GM19351 (cell line): ENCODE measurements around the gene NT5C3B.

Experiments
- ATAC-seq: cut with Tn5 transposase; IDR thresholded peaks from one replicate; pipeline ENCODE4 v1.9.1; 2021; ENCODE audit warnings: mild to moderate bottlenecking, moderate library complexity; ENCODE audit not compliant: unreplicated experiment

Gene NT5C3B

GRCh38 chr17:41811549-41812380 is 24.3 kb downstream of the NT5C3B start, which contains the start of gene P3H4:
P3H4 (minus strand) TSS chr17:41811949; CDS start chr17:41811915, 34 bp downstream.
- peak; percentile 73 for ATAC-seq

DNA sequence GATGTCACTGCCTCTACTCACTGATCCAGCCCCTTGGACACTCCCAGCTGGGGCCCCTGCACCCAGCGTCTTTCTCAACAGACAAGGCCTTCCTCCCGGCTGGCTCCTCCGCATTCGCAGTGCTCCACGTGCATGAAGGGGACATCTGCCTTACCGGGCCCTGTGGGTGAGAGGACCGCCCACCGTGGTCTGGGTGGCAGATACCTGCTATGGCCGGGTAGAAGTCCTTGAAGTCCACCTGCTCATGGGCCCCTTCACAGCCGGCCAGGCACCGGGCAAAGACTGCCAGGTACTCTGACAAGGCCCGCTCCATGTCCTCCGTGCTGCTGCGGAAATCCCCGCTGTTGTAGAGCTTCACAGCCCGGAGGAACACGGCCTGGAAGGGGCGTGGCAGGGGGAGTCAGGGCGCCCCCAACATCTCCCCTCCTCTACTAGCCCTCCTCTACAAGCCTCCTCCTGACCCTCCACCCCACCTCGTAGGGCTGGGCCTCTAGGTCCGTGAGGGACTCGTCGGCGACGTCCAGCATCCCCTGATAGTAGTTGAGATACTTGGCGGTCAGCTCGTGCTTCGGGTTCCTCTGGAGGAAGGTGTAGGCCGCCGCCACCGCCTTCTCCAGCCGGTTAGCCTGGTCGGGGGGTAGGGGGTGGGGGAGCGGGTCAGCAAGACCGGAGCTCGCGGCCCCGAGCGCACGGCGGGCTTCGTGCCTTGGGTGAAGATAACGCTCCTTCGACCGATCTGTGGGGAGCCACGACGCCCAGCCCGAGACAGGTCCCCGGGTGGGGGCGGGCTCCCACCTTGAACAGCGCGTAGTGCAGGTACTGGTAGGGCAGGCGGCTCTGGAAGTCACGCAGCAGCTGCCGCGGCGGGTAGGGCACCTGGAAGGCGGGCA is 25.1 kb downstream of the NT5C3B start:
- ATAC-seq, result no peak

GRCh38 chr17:41806685-41807445 is 29.2 kb downstream of the NT5C3B start:
- no peak for ATAC-seq

DNA sequence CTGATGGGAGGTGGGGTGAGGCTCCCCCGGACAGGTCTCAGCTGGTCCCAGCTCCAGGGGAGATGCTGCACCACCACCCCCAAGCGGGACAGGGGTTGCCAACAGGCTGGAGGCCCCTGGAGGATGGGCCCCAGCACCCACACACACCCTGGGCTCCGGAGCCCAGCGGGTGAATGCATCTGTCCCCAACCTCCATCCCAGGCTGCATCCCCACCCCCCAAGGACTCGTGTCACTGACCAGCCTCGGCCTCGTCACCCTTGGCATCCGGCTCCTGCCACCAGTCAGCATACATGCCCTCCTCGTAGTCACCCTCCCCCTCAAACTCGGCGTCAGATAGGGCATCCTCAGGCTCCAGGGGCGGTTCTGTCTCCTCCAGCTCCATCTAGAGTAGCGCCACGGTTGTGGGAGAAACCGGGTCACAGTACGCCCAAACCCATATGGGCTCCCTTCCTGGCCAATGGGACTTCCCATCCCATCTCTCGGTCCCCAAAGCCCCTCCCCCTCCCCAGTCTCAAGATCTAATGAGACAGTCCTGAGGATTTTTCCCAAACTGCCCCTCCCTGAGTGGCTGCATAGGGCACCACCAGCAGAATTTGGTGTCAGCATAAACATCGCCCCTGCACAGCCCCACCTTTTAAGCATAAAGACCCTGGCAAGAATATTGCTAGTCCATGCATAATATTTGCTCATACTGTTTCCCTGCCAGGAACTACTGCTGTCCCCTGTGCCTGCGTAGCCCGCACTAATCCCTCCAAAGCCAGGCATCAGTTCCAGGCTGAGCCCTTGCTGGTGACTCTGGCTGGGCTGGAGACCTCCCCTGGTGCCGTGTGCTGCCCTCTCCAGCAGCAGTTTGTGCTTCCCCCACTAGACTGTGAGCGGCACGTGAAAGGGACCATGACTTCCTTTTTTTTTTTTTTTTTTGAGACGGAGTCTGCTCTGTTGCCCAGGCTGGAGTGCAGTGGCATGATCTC is 32.7 kb downstream of the NT5C3B start:
- ATAC-seq, result no peak

DNA sequence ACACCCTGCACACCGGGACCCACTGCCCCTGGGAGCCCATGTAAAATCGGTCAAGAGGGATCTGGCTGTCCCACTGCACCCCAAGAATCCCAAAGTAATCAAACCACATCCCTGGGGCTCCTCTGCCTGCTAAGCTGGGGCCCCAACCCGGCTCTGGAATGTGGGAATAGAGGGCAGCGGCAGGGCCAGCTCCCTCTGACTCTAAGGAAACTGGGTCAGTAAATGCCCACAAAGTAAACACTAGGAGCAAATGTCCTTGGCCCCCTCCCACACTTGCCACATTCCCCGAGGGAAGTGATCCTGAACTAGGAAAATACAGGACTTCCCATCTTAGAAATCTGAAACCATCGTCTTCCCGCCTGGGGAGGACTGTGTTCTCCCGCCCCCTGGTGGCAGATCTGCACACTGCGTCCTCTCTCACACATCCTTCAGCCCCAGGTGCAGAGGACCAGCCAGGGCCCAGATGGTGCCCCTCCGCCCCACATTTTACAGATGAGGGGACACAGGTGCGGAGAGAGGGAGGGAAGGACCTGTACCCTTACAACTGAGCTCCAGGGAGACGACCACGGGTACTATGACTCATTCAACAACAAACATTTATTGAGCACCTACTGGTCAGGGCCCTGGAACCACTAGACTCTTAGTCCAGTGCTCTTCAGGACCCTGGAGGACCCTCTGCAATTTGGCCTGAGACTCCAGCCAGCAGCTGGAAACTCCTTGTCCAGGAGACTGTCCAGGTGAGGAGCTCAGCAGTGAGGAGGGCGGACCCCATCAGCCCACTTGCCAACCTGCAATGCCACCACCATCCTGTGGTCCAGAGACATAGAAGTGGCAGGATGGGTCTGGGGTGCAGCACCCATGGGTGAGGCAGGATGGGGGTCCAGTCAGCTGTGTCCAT is 34.4 kb downstream of the NT5C3B start:
- no peak for ATAC-seq

- no peak for ATAC-seq
Observed at GRCh38 chr17:41800601-41801373, 35.2 kb downstream of the NT5C3B start.

GRCh38 chr17:41799366-41799765 is 36.7 kb downstream of the NT5C3B start:
- no peak for ATAC-seq

DNA sequence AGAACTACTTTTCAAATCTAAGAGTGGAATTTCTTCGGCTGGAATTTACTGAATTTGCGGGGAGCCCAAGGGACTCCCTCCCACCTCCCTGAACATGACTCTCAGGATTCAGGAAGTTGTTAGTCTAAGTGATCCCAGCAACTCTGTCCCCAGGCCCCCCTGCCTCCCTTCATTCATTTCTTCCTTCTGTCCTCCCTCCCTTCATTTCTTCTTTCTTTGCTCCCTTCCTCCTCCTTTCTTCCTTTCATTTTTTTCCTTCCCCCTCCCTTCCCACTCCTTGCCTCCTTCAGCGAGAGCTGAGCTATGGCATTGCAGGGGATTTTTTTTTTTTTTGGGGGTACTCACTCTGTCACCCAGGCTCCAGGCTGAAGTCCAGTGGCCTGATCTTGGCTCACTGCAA is 38.7 kb downstream of the NT5C3B start:
- no peak for ATAC-seq

GRCh38 chr17:41796121-41796895 is 39.7 kb downstream of the NT5C3B start:
- no peak for ATAC-seq

DNA sequence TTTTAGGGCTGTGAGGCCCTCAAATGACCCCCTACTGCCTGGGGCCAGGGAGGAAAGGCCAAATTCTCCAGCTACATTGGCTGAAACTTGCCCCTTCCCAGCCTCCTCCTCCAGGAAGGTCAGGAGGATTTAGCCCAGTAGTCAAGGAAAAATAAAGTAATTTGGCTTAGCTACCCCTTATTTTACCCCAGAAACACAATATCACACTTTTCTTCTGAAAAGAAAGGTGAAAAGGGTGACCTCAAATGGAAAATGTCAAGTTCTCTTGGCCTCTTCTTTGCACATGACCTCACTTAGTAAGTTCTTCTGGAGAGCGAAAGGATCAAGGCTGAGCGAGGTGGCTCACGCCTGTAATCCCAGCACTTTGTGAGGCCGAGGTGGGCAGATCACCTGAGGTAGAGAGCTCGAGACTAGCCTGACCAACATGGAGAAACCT is 41.5 kb downstream of the NT5C3B start:
- no peak for ATAC-seq

DNA sequence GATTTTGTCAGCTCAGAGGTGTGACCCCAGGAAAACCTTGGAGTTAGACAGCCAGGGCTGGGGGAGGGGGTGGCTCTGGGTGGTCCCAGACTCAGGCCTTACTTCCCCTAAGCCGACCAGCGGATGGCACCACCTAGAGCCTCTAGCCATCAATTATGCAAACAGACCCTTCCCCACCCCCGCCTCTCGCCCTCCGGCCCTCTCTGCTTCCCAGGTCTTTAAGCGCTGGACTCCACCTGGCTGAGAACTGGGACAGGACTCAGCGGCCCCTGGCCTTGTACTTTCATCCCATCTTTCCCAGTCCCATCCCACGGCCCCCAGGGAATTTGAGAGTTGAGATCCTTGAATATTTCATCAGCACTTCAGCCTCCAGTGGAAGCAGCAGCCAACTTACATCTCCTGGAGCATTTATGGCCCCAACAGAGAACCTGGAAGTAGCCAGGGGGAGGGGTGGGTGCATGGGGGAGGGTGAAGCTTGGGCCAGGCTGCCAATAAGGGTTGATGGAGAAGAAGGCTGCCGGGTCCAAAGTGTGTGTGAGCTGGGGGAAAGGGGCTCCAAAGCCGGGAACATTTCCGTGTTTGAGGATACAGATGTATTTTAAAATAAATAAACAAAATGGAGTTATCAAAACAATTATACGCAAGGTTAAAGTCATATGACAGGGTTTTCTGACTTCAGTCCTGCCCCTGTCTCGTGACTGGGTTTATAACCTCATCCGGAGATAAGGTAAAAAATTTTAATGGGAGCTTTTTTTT is 42.1 kb downstream of the NT5C3B start:
- ATAC-seq, result no peak

DNA sequence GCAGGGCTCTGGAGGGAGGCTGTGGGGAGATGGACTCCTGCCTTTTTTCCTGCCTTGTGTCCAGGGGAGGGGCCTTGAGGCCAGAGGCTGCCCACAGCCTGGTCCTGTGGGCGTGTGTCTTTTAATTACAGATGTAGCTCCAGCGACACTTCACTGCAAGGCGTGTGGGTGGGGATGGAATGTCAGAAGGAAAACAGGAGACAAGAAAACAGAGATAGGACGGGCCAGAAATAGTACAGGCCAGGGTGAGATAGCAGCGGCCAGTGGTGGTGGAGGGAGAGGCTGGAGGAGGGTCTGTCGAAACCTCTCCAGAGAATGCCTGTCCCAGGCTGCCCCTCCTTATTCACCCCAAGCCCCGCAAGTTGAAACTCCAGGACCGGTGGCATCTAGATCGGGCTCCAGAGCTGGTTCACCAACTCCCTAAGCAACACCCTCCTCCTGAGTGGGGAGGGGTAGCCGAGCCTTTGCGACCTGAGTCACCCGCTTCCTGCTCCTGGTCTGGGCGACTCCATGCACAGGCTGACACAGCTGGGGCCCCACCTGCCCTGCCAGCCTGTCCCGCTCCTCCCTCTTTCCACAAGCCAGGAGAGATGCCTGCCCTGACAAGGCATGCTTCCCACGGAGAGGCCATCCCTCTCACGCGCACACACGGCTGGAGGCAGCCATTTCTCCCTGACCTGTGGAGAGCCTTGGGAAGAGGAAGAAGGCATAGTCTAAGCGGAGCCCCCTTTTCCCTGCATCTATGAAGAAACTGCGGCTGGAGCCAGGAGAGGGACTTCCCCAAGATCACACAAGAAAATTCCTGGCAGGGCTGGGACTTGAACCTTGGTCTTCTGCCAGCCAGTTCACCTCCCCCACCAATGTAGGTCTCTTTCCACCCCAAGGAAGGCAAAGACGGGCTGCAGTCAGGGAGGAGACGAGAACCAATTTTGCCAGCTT is 42.9 kb downstream of the NT5C3B start:
- ATAC-seq, result no peak

DNA sequence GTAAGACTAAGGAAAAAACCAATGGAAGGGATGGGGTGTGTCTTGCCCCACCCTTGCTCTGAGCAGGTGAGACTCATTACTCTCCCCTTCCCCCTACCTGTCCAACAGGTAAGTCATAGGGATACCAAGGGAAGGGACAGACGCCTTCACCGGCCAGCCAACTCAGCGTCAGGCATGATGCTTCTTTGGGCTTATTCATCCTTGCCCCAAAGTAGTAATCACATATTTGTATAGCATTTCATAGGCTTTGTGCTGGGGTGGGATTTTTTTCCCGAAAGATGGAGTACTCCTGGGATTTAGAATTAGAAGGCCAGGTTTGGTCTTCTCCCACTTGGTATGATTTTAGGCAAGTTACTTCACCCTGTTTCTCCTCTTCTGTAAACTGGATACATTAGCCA is 49.0 kb downstream of the NT5C3B start:
- no peak for ATAC-seq

DNA sequence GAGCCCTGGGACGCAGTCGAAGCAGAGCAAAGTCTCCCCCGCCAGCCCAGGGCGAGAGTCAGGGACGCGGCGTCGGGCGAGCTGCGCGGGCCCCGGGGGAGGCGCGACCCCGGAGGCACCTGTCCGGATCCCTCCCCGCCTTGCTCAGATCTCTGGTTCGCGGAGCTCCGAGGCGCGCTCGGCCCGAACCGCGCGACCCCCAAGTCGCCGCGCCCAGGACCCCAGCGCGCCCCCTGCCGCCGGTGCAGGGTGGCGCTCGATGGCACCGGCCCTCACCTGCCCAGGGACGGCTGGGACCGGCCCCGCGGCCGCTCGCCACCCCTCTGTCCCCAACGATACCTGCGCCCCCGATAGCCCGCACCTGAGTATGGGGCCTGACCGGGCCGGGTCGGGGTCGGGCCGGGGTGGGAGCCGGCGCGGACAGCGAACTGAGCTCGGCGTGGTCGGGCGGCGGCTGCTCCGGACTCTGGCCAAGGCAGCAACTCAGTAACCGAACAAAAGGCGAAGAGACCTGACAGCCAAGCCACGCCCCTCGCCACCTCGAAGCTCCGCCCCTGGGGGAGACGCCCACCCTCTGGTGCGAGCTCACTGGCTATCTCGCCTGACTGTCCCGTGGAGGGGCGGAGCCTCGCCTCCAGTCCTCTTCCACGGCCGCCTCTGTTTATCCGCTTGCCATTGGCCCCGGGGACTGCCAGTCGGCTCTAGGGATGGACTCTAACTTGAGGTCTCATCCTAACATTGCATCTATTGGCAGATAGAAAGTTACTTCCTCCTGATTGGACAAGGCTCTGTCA is 49.6 kb downstream of the NT5C3B start, which contains the start of gene JUP:
TSS of gene JUP (minus strand) at position 485 of the 794 bp plus-strand sequence. CDS start 14,857 bp downstream, outside the sequence.
- ATAC-seq, result peak; percentile 91

GRCh38 chr17:41785859-41786226 is 50.2 kb downstream of the NT5C3B start:
- no peak for ATAC-seq
